Stimulated activated CD8-positive, alpha-beta memory T cell treated with anti-CD3 and anti-CD28 coated beads, Interleukin-12 subunit alpha, Interleukin-12 subunit beta, amount 100 ng/mL, for 1 hour (primary cell): ENCODE data around the gene CACNA1B.
"Not testable (repeated sequence)": the region's sequence is repeated elsewhere in the genome, so short reads cannot be mapped to it uniquely, and the experiment has no call there.

Experiments used
- DNase-seq: peaks from one replicate; pipeline ENCODE4 v3.0.0-alpha.2; 2020; ENCODE audit warnings: low read depth

Gene CACNA1B

GRCh38 chr9:138143491-138143890, 265.9 kb downstream of the CACNA1B start:
- not testable (repeated sequence) for DNase-seq

GRCh38 chr9:138147556-138147955, 270.0 kb downstream of the CACNA1B start:
- peak; percentile 4 for DNase-seq

- peak; percentile 2 for DNase-seq
Observed at GRCh38 chr9:138149672-138150656, 272.4 kb downstream of the CACNA1B start.

- not testable (repeated sequence) for DNase-seq
Observed at GRCh38 chr9:138155788-138156187, 278.2 kb downstream of the CACNA1B start.

GRCh38 chr9:138166793-138167192, 289.2 kb downstream of the CACNA1B start:
- DNase-seq: not testable (repeated sequence)
